NB4 (cell line): ENCODE data around the gene KLHL28.

Experiments used
- DNase-seq: peaks from one replicate; pipeline ENCODE4 v3.0.0; 2010; ENCODE audit warnings: low read depth
- H3K4me3 ChIP-seq: one replicate; pipeline ENCODE4 v1.5.1; 2011; ENCODE audit warnings: mild to moderate bottlenecking, low read depth, low read length, moderate library complexity
- MYC ChIP-seq: IDR thresholded peaks from 2 replicates; pipeline ENCODE4 v1.6.1; 2011; ENCODE audit warnings: low read depth, low read length
- POLR2A ChIP-seq: IDR thresholded peaks from 2 replicates; pipeline ENCODE4 v1.6.1; 2011; ENCODE audit warnings: mild to moderate bottlenecking; ENCODE audit not compliant: insufficient read length; ENCODE audit errors: extremely low read depth
- TF ChIP-seq, protein P1 (sequence below): IDR thresholded peaks from one replicate; pipeline ENCODE4 v1.5.1; 2012; ENCODE audit warnings: low read depth, low read length
- TF ChIP-seq, protein P2 (sequence below): IDR thresholded peaks from 2 replicates; pipeline ENCODE4 v1.6.1; 2011; ENCODE audit warnings: low read depth, low read length

Gene KLHL28

DNA sequence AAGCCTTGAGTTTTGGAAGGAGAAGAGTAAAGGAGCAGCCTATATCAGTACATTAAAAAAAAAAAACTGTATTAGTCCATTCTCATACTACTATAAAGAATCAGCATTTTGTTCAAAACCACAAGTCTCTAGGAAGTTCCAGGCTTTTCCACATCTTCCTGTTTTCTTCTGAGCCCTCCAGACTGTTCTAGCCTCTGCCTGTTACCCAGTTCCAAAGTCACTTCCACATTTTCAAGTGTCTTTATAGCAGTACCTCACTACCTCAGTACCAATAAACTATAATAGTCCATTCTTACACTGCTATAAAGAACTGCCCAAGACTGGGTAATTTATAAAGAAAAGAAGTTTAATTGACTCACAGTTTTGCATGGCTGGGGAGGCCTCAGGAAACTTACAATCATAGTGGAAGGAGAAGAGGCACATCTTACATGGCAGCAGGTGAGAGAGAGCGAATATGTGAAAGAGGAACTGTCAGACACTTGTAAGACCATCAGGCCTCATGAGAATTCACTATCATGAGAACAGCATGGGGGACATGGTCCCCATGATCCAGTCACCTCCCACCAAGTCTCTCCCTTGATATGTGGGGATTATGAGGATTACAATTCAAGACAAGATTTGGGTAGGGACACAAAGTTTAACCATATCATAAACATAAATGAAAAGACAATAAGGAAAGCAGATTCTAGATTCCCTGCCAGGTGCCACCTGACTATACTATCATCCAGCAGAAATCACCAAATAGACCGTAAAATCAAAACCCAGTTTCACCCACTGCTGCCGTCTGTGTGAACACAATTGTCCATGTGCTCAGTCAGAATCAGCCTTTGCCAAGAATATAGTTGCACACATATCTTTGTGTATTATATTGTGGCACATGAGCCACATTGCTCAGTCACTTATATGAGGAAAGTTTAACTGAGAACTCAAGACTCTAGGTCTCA lies 28.0 kb upstream of the KLHL28 start:
- no peak overlapping the region for H3K4me3 ChIP-seq
- TF ChIP-seq, protein P1, sequence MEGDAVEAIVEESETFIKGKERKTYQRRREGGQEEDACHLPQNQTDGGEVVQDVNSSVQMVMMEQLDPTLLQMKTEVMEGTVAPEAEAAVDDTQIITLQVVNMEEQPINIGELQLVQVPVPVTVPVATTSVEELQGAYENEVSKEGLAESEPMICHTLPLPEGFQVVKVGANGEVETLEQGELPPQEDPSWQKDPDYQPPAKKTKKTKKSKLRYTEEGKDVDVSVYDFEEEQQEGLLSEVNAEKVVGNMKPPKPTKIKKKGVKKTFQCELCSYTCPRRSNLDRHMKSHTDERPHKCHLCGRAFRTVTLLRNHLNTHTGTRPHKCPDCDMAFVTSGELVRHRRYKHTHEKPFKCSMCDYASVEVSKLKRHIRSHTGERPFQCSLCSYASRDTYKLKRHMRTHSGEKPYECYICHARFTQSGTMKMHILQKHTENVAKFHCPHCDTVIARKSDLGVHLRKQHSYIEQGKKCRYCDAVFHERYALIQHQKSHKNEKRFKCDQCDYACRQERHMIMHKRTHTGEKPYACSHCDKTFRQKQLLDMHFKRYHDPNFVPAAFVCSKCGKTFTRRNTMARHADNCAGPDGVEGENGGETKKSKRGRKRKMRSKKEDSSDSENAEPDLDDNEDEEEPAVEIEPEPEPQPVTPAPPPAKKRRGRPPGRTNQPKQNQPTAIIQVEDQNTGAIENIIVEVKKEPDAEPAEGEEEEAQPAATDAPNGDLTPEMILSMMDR: no peak
- TF ChIP-seq POLR2A: no peak
- TF ChIP-seq MYC: no peak
- TF ChIP-seq, protein P2, sequence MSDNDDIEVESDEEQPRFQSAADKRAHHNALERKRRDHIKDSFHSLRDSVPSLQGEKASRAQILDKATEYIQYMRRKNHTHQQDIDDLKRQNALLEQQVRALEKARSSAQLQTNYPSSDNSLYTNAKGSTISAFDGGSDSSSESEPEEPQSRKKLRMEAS: no peak
- DNase-seq: peak; percentile 22

DNA sequence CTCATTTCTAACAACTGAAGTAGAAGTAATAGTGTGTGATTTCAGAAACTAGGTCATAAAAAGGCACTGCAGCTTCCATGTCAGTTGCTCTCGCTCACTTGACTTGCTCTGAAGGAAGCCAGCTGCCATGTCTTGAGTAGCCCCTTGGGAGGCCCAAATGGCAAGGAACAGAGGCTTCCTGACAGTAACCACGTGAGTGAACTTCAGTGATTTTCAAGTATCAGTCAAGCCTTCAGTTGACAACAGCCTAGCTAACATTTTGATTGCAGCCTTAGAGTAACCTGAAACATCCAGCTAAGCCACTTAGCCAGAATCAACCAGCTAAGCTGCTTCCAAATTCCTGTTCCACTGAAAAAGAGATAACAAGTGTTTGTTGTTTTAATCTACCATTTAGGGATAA lies 26.9 kb upstream of the KLHL28 start:
- peak; percentile 19 for DNase-seq
- no peak overlapping the region for H3K4me3 ChIP-seq

DNA sequence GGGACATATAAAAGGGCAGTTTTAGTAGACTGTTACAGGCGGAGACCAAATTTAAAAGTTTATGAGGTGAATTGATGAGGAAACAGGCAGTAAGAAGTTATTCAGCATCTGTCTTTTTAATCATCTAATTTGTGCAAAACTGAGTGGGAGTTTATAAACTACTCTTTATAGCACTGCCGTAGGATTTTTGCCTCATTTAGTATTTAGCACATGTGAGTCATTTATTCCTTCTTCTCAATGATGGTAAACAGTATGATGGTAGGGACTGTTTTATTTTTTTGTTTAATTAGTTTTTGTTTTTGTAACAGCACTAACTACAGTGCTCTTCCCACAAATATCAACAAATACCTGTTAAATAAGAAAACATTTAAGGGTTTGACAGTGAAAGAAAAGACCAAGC lies 20.8 kb upstream of the KLHL28 start:
- no peak for DNase-seq
- TF ChIP-seq MYC (no peak), POLR2A (no peak)
- TF ChIP-seq, protein P1: no peak
- TF ChIP-seq, protein P2: no peak
- no peak overlapping the region for H3K4me3 ChIP-seq

More for the DNA sequence above, 26.9 kb upstream of the KLHL28 start:
- TF ChIP-seq MYC: no peak
- no peak for TF ChIP-seq POLR2A
- TF ChIP-seq, protein P2: no peak
- TF ChIP-seq, protein P1: no peak

DNA sequence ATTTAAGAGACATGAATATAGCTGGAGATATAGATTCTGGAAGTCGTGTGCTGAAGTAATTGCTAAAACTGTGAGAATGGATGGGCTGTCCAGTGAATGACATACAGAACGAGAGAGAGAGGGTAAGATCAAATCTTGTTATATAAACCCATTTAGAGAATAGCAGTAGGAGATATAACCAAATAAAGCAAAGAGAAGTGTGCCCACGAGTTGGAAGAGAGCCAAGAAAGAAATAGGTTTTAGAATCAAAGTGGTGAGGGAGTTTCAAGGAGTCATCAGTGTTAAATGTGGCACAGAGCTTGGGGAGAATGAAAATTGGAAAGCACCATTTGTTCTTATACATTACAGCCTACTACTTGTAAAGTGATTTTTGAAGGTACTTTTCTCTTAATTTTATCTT lies 19.5 kb upstream of the KLHL28 start:
- TF ChIP-seq, protein P2: no peak
- TF ChIP-seq MYC (no peak), POLR2A (no peak)
- TF ChIP-seq, protein P1: no peak
- no peak for DNase-seq
- no peak overlapping the region for H3K4me3 ChIP-seq

DNA sequence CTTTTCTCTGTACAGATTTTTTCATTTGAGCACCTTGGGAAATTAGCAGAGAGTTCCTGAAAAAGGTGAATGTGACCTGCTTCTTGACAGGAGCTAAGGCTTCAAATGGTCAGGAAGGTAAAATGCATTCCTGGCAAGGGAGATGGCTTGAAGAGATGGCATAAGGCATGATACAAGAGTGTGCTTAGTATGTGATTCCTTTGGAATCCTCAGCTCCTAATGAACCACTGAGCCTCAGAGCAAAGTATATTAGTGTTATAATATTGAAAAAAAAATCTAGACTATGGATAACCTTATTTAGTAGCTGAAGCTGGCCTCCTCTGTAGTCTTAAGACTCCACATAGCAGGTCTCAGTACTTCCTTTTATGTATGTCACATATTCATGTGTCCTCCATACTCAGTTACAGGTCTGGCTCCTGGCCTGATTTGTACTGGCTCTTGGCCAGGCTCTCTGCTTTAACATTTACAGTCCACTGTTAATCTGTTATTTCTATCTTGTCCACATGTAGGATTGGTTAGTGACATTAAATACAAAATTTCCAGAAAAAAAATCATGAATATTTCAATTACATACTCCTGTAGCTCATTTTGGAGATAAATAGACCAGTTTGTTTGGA lies 18.1 kb upstream of the KLHL28 start:
- DNase-seq: no peak
- TF ChIP-seq, protein P2: no peak
- no peak for TF ChIP-seq POLR2A
- TF ChIP-seq MYC: no peak
- TF ChIP-seq, protein P1: no peak

More for the DNA sequence above, 18.1 kb upstream of the KLHL28 start:
- H3K4me3 ChIP-seq: no peak overlapping the region
